Small intestine (tissue), 7 donors: ENCODE results near the gene STAG1. TPM values are rescaled to one million over a fixed set of nuclear protein-coding genes. Genes with fewer than 3 reads are reported as not detected.

Source experiments
- DNase-seq, 2 donors: peaks; one replicate each; pipeline versions ENCODE4 v3.0.0 to v3.0.0-alpha.2; 2013
- FAIRE-seq: peaks from 2 replicates; lab custom pipeline; 2012; peaks lifted over from hg19 to GRCh38; lab: Jason Lieb, UNC
- H3K27ac ChIP-seq, 3 donors: one replicate each; pipeline ENCODE4 v1.5.1; 2013; ENCODE audit warnings: low read length in 2 of 3, mild to moderate bottlenecking in 2 of 3, control low read depth in 1 of 3, inconsistent platforms in 1 of 3, low read depth in 1 of 3, moderate library complexity in 1 of 3
- H3K27me3 ChIP-seq, 3 donors: one replicate each; pipeline ENCODE4 v1.6.1; 2013; ENCODE audit warnings: low read length in 3 of 3, inconsistent platforms in 1 of 3; ENCODE audit not compliant: control insufficient read depth in 3 of 3, insufficient read depth in 3 of 3
- H3K36me3 ChIP-seq, 3 donors: one replicate each; pipeline ENCODE4 v1.6.1; 2013; ENCODE audit warnings: low read length in 3 of 3, inconsistent platforms in 1 of 3, low read depth in 1 of 3, mild to moderate bottlenecking in 1 of 3, moderate library complexity in 1 of 3; ENCODE audit not compliant: control insufficient read depth in 3 of 3, insufficient read depth in 2 of 3
- H3K4me1 ChIP-seq, 3 donors: one replicate each; pipeline ENCODE4 v1.6.1; 2013; ENCODE audit warnings: low read length in 2 of 3, inconsistent platforms in 1 of 3, low read depth in 1 of 3, mild to moderate bottlenecking in 1 of 3, moderate library complexity in 1 of 3; ENCODE audit not compliant: control insufficient read depth in 3 of 3, insufficient read depth in 2 of 3
- H3K4me3 ChIP-seq, 3 donors: one replicate each; pipeline ENCODE4 v1.5.1; 2013; ENCODE audit warnings: low read length in 3 of 3, control low read depth in 1 of 3, inconsistent platforms in 1 of 3, low read depth in 1 of 3, mild to moderate bottlenecking in 1 of 3, moderate library complexity in 1 of 3
- H3K9me3 ChIP-seq, 2 donors: one replicate each; pipeline ENCODE4 v1.6.1; 2013; ENCODE audit warnings: low read depth in 1 of 2, low read length in 1 of 2; ENCODE audit not compliant: control insufficient read depth in 2 of 2, insufficient read depth in 1 of 2
- WGBS, 3 donors: extraction: QIAGEN DNeasy Blood & Tissue Kit; methylation state at CpG; one replicate each; pipeline ENCODE4 v1.1.7; 2013; 5-methylcytosine and 5-hydroxymethylcytosine counted together
- polyA plus RNA-seq, 4 donors: library from polyadenylated mRNA; stranded (reverse) in 3 of 4; unstranded in 1 of 4; fragments of 200-250 nt in 3 of 4; fragments of 120-200 nt in 1 of 4; gene quantifications; one replicate each; pipeline versions ENCODE4 v1.2.1 to v1.2.3, GENCODE V29; 2013
- donor health status: healthy with polysubstance abuse.
- donor health status: control.
- donor health status: control.
- donor health status: Bipolar disorder and iron deficiency.
- donor health status: healthy.

Gene STAG1
- polyA plus RNA-seq, 4 donors: 10.0 to 29.9 (median 11.4) TPM

- H3K9me3 ChIP-seq: peaks cover 2 to 41% of the 10 kb centered on the region in 2 donors
- no peak overlapping the region for H3K4me3 ChIP-seq
- H3K27ac ChIP-seq: no peak overlapping the region
- H3K27me3 ChIP-seq: no peaks in the 10 kb centered on the region
- H3K4me1 ChIP-seq: no peaks in the 10 kb centered on the region
- peaks cover 6 to 27% (median 20%) of the 10 kb centered on the region in 3 donors for H3K36me3 ChIP-seq
- no peak for FAIRE-seq
- DNase-seq: no peak
- WGBS, 3 donors: 99 to 100% (median 100%) methylated on average over 2 of the region's 2 CpGs
Measured at GRCh38 chr3:136457793-136458192, 294.4 kb downstream of the STAG1 start.

- Histone ChIP-seq H3K27ac (no peak overlapping the region), H3K4me3 (no peak overlapping the region), H3K36me3 (peaks cover 8 to 34% (median 20%) of the 10 kb centered on the region in 3 donors), H3K9me3 (peaks cover 2 to 42% of the 10 kb centered on the region in 2 donors), H3K27me3 (no peaks in the 10 kb centered on the region), H3K4me1 (no peaks in the 10 kb centered on the region)
- DNase-seq (no peak), FAIRE-seq (no peak)
- 93 to 97% (median 96%) methylated on average over 2 of the region's 2 CpGs for WGBS, 3 donors
Measured at GRCh38 chr3:136456196-136456595, 296.0 kb downstream of the STAG1 start.

GRCh38 chr3:136444581-136444980 is 307.6 kb downstream of the STAG1 start:
- Histone ChIP-seq H3K27ac (no peak overlapping the region), H3K4me1 (no peaks in the 10 kb centered on the region), H3K36me3 (peaks cover 1 to 26% (median 2%) of the 10 kb centered on the region in 3 donors), H3K4me3 (no peak overlapping the region), H3K27me3 (no peaks in the 10 kb centered on the region), H3K9me3 (no peaks in the 10 kb centered on the region)
- WGBS, 3 donors: 93 to 99% (median 98%) methylated on average over 3 of the region's 3 CpGs
- no peak for DNase-seq
- no peak for FAIRE-seq

GRCh38 chr3:136437043-136437442 is 315.1 kb downstream of the STAG1 start:
- FAIRE-seq: no peak
- Histone ChIP-seq H3K27ac (no peak overlapping the region), H3K36me3 (peaks cover 0 to 16% (median 1%) of the 10 kb centered on the region in 3 donors), H3K4me3 (no peak overlapping the region), H3K9me3 (no peaks in the 10 kb centered on the region), H3K4me1 (no peaks in the 10 kb centered on the region), H3K27me3 (no peaks in the 10 kb centered on the region)
- DNase-seq: no peak
- 93 to 96% (median 94%) methylated on average over 2 of the region's 2 CpGs for WGBS, 3 donors

- no peak for DNase-seq
- H3K27me3 ChIP-seq: no peaks in the 10 kb centered on the region
- 75 to 79% (median 77%) methylated on average over 2 of the region's 2 CpGs for WGBS, 3 donors
Measured at GRCh38 chr3:136434429-136434828, 317.7 kb downstream of the STAG1 start.

GRCh38 chr3:136432685-136433084 is 319.5 kb downstream of the STAG1 start:
- FAIRE-seq: no peak
- H3K27ac ChIP-seq: no peak overlapping the region

More at GRCh38 chr3:136434429-136434828, 317.7 kb downstream of the STAG1 start:
- Histone ChIP-seq H3K27ac (no peak overlapping the region), H3K4me3 (no peak overlapping the region), H3K36me3 (peaks cover 0 to 16% (median 0%) of the 10 kb centered on the region in 3 donors), H3K4me1 (no peaks in the 10 kb centered on the region), H3K9me3 (no peaks in the 10 kb centered on the region)
- FAIRE-seq: no peak

GRCh38 chr3:136428167-136428566 is 324.0 kb downstream of the STAG1 start:
- Histone ChIP-seq H3K4me3 (no peak overlapping the region), H3K9me3 (no peaks in the 10 kb centered on the region), H3K36me3 (peaks cover 0 to 26% (median 0%) of the 10 kb centered on the region in 3 donors), H3K4me1 (no peaks in the 10 kb centered on the region), H3K27ac (no peak overlapping the region), H3K27me3 (no peaks in the 10 kb centered on the region)
- 88 to 100% (median 93%) methylated on average over 2 of the region's 2 CpGs for WGBS, 3 donors
- DNase-seq (peak in 1 of 2 donors; percentile 2), FAIRE-seq (no peak)

More at GRCh38 chr3:136432685-136433084, 319.5 kb downstream of the STAG1 start:
- Histone ChIP-seq H3K4me3 (no peak overlapping the region), H3K4me1 (no peaks in the 10 kb centered on the region), H3K27me3 (no peaks in the 10 kb centered on the region), H3K9me3 (no peaks in the 10 kb centered on the region), H3K36me3 (peaks cover 0 to 22% (median 0%) of the 10 kb centered on the region in 3 donors)
- WGBS, 3 donors: 97 to 99% (median 99%) methylated on average over 4 of the region's 4 CpGs
- DNase-seq: no peak

- Histone ChIP-seq H3K9me3 (no peaks in the 10 kb centered on the region), H3K27ac (no peak overlapping the region), H3K36me3 (peaks cover 0 to 21% (median 0%) of the 10 kb centered on the region in 3 donors), H3K4me3 (no peak overlapping the region), H3K27me3 (no peaks in the 10 kb centered on the region), H3K4me1 (no peaks in the 10 kb centered on the region)
- FAIRE-seq (no peak), DNase-seq (no peak)
Measured at GRCh38 chr3:136427236-136427635, 324.9 kb downstream of the STAG1 start.

GRCh38 chr3:136414476-136414875 is 337.7 kb downstream of the STAG1 start:
- DNase-seq (no peak), FAIRE-seq (no peak)
- no peak overlapping the region for H3K27ac ChIP-seq
- H3K36me3 ChIP-seq: peaks cover 0 to 28% (median 0%) of the 10 kb centered on the region in 3 donors
- no peak overlapping the region for H3K4me3 ChIP-seq
- H3K9me3 ChIP-seq: no peaks in the 10 kb centered on the region
- no peaks in the 10 kb centered on the region for H3K27me3 ChIP-seq
- no peaks in the 10 kb centered on the region for H3K4me1 ChIP-seq
